Glutamatergic neuron (in vitro differentiated cells): Measurements from ENCODE around the gene SRXN1. TPM values are rescaled to one million over a fixed set of nuclear protein-coding genes. Genes with fewer than 3 reads are reported as not detected.

ENCODE experiments used
- DNase-seq: peaks from one replicate; pipeline ENCODE4 v3.0.0; 2022
- H3K27ac Mint-ChIP-seq: one replicate; pipeline ENCODE4 v1.8.0; 2020; ENCODE audit warnings: mild to moderate bottlenecking, mixed read lengths, inconsistent platforms; ENCODE audit not compliant: unreplicated experiment
- H3K27me3 Mint-ChIP-seq: one replicate; pipeline ENCODE4 v1.8.0; 2020; ENCODE audit warnings: mild to moderate bottlenecking, moderate library complexity, mixed read lengths, inconsistent platforms; ENCODE audit not compliant: unreplicated experiment
- H3K36me3 Mint-ChIP-seq: one replicate; pipeline ENCODE4 v1.8.0; 2020; ENCODE audit warnings: mild to moderate bottlenecking, mixed read lengths, inconsistent platforms; ENCODE audit not compliant: unreplicated experiment
- H3K4me1 Mint-ChIP-seq: one replicate; pipeline ENCODE4 v1.8.0; 2020; ENCODE audit warnings: mild to moderate bottlenecking, low read depth, mixed read lengths, inconsistent platforms; ENCODE audit not compliant: unreplicated experiment
- H3K4me3 Mint-ChIP-seq: one replicate; pipeline ENCODE4 v1.8.0; 2020; ENCODE audit warnings: mild to moderate bottlenecking, mixed read lengths, inconsistent platforms; ENCODE audit not compliant: unreplicated experiment
- H3K9me3 Mint-ChIP-seq: one replicate; pipeline ENCODE4 v1.8.0; 2020; ENCODE audit warnings: mild to moderate bottlenecking, moderate library complexity, mixed read lengths, inconsistent platforms; ENCODE audit not compliant: unreplicated experiment
- CTCF ChIP-seq: fragments of 200-600 bp; sonication (generic); IDR thresholded peaks from one replicate; pipeline ENCODE4 v1.5.0; 2021; ENCODE audit not compliant: partially characterized antibody, unreplicated experiment
- total RNA-seq: library from RNA; stranded (reverse); fragmentation: NEBNext Ultra II Directional; extraction: Animal tissue kit (Norgen Biotek cat#: 25700); gene quantifications from one replicate; pipeline ENCODE4 v1.2.1, GENCODE V29; 2021; ENCODE audit not compliant: unreplicated experiment

Gene SRXN1
- total RNA-seq, 1 donor from 2014 or later = 6.3 TPM

GRCh38 chr20:671252-672030, 18.4 kb upstream of the SRXN1 start:
- no peak for DNase-seq
- TF ChIP-seq CTCF = no peak
- Mint-ChIP-seq H3K9me3 (peaks cover 12% of the 10 kb centered on the region), H3K27me3 (peaks cover 18% of the 10 kb centered on the region), H3K4me3 (peak overlapping the region; percentile 68), H3K4me1 (peaks cover 20% of the 10 kb centered on the region), H3K27ac (peak overlapping the region; percentile 31), H3K36me3 (peaks cover 5% of the 10 kb centered on the region)

GRCh38 chr20:669573-669972, 16.6 kb upstream of the SRXN1 start:
- no peak overlapping the region for H3K27ac Mint-ChIP-seq
- peaks cover 6% of the 10 kb centered on the region for H3K36me3 Mint-ChIP-seq
- no peak for TF ChIP-seq CTCF
- H3K27me3 Mint-ChIP-seq = peaks cover 16% of the 10 kb centered on the region
- DNase-seq = no peak
- H3K4me1 Mint-ChIP-seq = peaks cover 17% of the 10 kb centered on the region
- peaks cover 11% of the 10 kb centered on the region for H3K9me3 Mint-ChIP-seq
- H3K4me3 Mint-ChIP-seq = no peak overlapping the region

- no peak for TF ChIP-seq CTCF
- Mint-ChIP-seq H3K27ac (no peak overlapping the region), H3K4me3 (no peak overlapping the region), H3K4me1 (peaks cover 13% of the 10 kb centered on the region), H3K9me3 (peaks cover 12% of the 10 kb centered on the region), H3K27me3 (peaks cover 9% of the 10 kb centered on the region), H3K36me3 (peaks cover 6% of the 10 kb centered on the region)
- no peak for DNase-seq
Measured at GRCh38 chr20:668638-669037, 15.6 kb upstream of the SRXN1 start.

- TF ChIP-seq CTCF = no peak
- Mint-ChIP-seq H3K4me1 (peaks cover 15% of the 10 kb centered on the region), H3K36me3 (peaks cover 6% of the 10 kb centered on the region), H3K27ac (no peak overlapping the region), H3K27me3 (peaks cover 12% of the 10 kb centered on the region), H3K4me3 (no peak overlapping the region), H3K9me3 (peaks cover 10% of the 10 kb centered on the region)
- no peak for DNase-seq
Measured at GRCh38 chr20:668050-668449, 15.1 kb upstream of the SRXN1 start.

GRCh38 chr20:667351-668034, 14.5 kb upstream of the SRXN1 start:
- Mint-ChIP-seq H3K9me3 (peaks cover 10% of the 10 kb centered on the region), H3K4me3 (no peak overlapping the region), H3K27me3 (peaks cover 16% of the 10 kb centered on the region), H3K36me3 (peaks cover 6% of the 10 kb centered on the region), H3K27ac (no peak overlapping the region), H3K4me1 (peaks cover 19% of the 10 kb centered on the region)
- TF ChIP-seq CTCF = peak; percentile 89
- DNase-seq = peak; percentile 82
